ENCODE measurements around the gene PMPCA. TPM values are rescaled to one million over a fixed set of nuclear protein-coding genes. Genes with fewer than 3 reads are reported as not detected.

PMPCA gene
- total and polyA plus RNA-seq, 2 of the 8 experiments (the other 6 are each of a cell fraction or from before 2014, with no cell fraction given), result 60.0 to 88.2 TPM

GRCh38 chr9:136457326-136457725, 46.9 kb downstream of the PMPCA start:
- Histone ChIP-seq H3K27me3 (replicated peaks in 1 of 4; ENCODE audit: control insufficient read depth in 3 of 4, extremely low read depth in 1 of 4, insufficient read depth in 3 of 4, low read length in 3 of 4) (no peaks in the 10 kb centered on the region), H3K4me1 (replicated peaks in 1 of 4; ENCODE audit: control insufficient read depth in 3 of 4, insufficient read depth in 4 of 4, low read length in 3 of 4) (no peaks in the 10 kb centered on the region), H4K91ac (replicated peaks; ENCODE audit: insufficient read length, low read length) (no peak overlapping the region), H4K5ac (ENCODE audit: insufficient read length, low read depth, low read length) (no peak overlapping the region), H2BK12ac (ENCODE audit: low read depth, low read length) (no peak overlapping the region), H2BK5ac (ENCODE audit: low read depth, low read length) (no peak overlapping the region), H3K23me2 (ENCODE audit: low read depth, low read length) (no peaks in the 10 kb centered on the region), H3K14ac (ENCODE audit: insufficient read length) (no peak overlapping the region), H3K4ac (replicated peaks; ENCODE audit: insufficient read length, low read depth, low read length) (no peak overlapping the region), H2BK20ac (ENCODE audit: low read length) (no peak overlapping the region), H3K79me1 (ENCODE audit: low read depth, low read length) (no peaks in the 10 kb centered on the region; the same call in 1 of the 2 replicates), H3K4me2 (ENCODE audit: insufficient read depth in 1 of 2, low read depth in 2 of 2, low read length in 2 of 2) (no peak overlapping the region), H4K8ac (ENCODE audit: extremely low read depth, insufficient read depth, low read length) (no peak overlapping the region), H2BK120ac (replicated peaks; ENCODE audit: low read depth, low read length) (no peak overlapping the region), H3K4me3 (ENCODE audit: extremely low read depth in 1 of 4, insufficient read depth in 2 of 4, low read depth in 3 of 4, low read length in 4 of 4) (no peak overlapping the region), H3K23ac (ENCODE audit: insufficient read length) (no peak overlapping the region), H2AK5ac (ENCODE audit: low read depth, low read length) (no peak overlapping the region), H3K79me2 (ENCODE audit: control insufficient read depth in 1 of 2, insufficient read depth in 2 of 2, low read length in 2 of 2) (no peaks in the 10 kb centered on the region), H3K27ac (ENCODE audit: low read depth, low read length) (no peak overlapping the region), H3K56ac (replicated peaks; ENCODE audit: insufficient read length, low read depth, low read length) (no peak overlapping the region), H3K36me3 (ENCODE audit: control insufficient read depth in 2 of 4, insufficient read depth in 4 of 4, low read length in 3 of 4) (peaks cover 31 to 68% (median 63%) of the 10 kb centered on the region in 4 experiments), H3K18ac (ENCODE audit: extremely low read depth, low read length) (no peak overlapping the region), H2AFZ (ENCODE audit: low read length) (no peak overlapping the region), H3K9me3 (ENCODE audit: insufficient read depth in 2 of 2, low read depth in 1 of 2, low read length in 1 of 2) (no peaks in the 10 kb centered on the region), H2BK15ac (ENCODE audit: low read length) (no peak overlapping the region), H3K9ac (replicated peaks in 1 of 4; ENCODE audit: extremely low read depth in 1 of 4, low read depth in 3 of 4, low read length in 3 of 4) (no peak overlapping the region), H4K20me1 (replicated peaks in 1 of 2; ENCODE audit: control insufficient read depth in 1 of 2, insufficient read depth in 2 of 2, low read length in 2 of 2) (peaks cover 6 to 21% of the 10 kb centered on the region in 2 experiments)
- WGBS, 2 experiments (ENCODE audit: extremely low coverage in 1 of 2, insufficient coverage in 1 of 2, insufficient read length in 1 of 2, insufficient replicate concordance in 2 of 2, low coverage in 1 of 2, low lambda C conversion rate in 2 of 2, missing lambda C conversion rate in 1 of 2), result 94% methylated on average over 21 of the region's 24 CpGs; no CpG with 5 or more reads in 1 of the 2 experiments
- no peak for FAIRE-seq
- no peak for DNase-seq (ENCODE audit: low read depth in 1 of 2, low spot score in 2 of 2)
- ChIA-PET POLR2A (ENCODE audit: partially characterized antibody) (interaction anchor here (1.2 to 1.6 kb wide), 4 partner anchors 13 to 68 kb away, joined by 3 to 6 read pairs (median 4); partner anchors contain the start of genes ENTR1 and PMPCA), CTCF (ENCODE audit: partially characterized antibody) (interaction anchor here (1.2 to 1.8 kb wide), 2 partner anchors 13 to 32 kb away, joined by 4 read pairs; no protein-coding TSS in a partner anchor)
- TF ChIP-seq CEBPB (IDR thresholded peaks at IDR 0.05; ENCODE audit: low read depth, low read length) (no peak), KDM5A (IDR thresholded peaks at IDR 0.05; ENCODE audit: low read length) (no peak), SIN3A (conservative IDR thresholded peaks at IDR 0.05 in 1 of 2, IDR thresholded peaks at IDR 0.05 in 1 of 2; ENCODE audit: low read depth in 1 of 2, low read length in 2 of 2) (no peak), ZNF274 (IDR thresholded peaks at IDR 0.05; ENCODE audit: borderline replicate concordance, extremely low read depth, low read length) (no peak), MAFK (IDR thresholded peaks at IDR 0.05; ENCODE audit: low read depth, low read length) (no peak)

Measured in H1 (cell line).